Gastrocnemius medialis (tissue), 4 donors: ENCODE data around the gene TNPO2. TPM values are rescaled to one million over a fixed set of nuclear protein-coding genes. Genes with fewer than 3 reads are reported as not detected.
"Not testable (repeated sequence)": the region's sequence is repeated elsewhere in the genome, so short reads cannot be mapped to it uniquely, and the experiment has no call there.

Experiments
- ATAC-seq, 2 donors: fragments of 150-250 bp; one replicate each; pipeline ENCODE4 v1.9.1; 2016
- DNase-seq, 2 donors: peaks; one replicate each; pipeline ENCODE4 v3.0.0-alpha.2; 2019
- H3K27ac ChIP-seq, 4 donors: fragments of 200-600 bp; sonication (generic); 1 replicate in 1 of 4; 2 replicates in 3 of 4; pipeline ENCODE4 v1.5.1; 2016 to 2018; ENCODE audit warnings: mild to moderate bottlenecking in 2 of 4, moderate library complexity in 1 of 4
- H3K27me3 ChIP-seq, 3 donors: fragments of 200-600 bp; sonication (generic) in 2 of 3; 1 replicate in 1 of 3; 2 replicates in 2 of 3; pipeline versions ENCODE4 v1.5.1 to v1.6.0; 2016 to 2019; ENCODE audit warnings: mild to moderate bottlenecking in 1 of 3, moderate library complexity in 1 of 3
- H3K36me3 ChIP-seq, 2 donors: fragments of 200-600 bp; sonication (generic) in 1 of 2; one replicate each; pipeline ENCODE4 v1.5.1; 2017 to 2018
- H3K4me1 ChIP-seq, 2 donors: fragments of 200-600 bp; sonication (generic) in 1 of 2; one replicate each; pipeline ENCODE4 v1.5.1; 2016 to 2017; ENCODE audit warnings: mild to moderate bottlenecking in 2 of 2
- H3K4me3 ChIP-seq, 4 donors: fragments of 200-600 bp; sonication (generic) in 3 of 4; 1 replicate in 1 of 4; 2 replicates in 3 of 4; pipeline ENCODE4 v1.5.1; 2016 to 2019; ENCODE audit warnings: mild to moderate bottlenecking in 2 of 4
- H3K9me3 ChIP-seq, 3 donors: fragments of 200-600 bp; sonication (generic) in 2 of 3; 1 replicate in 1 of 3; 2 replicates in 2 of 3; pipeline ENCODE4 v1.5.1; 2016 to 2019
- POLR2A ChIP-seq, 2 donors: fragments of 450-650 bp; IDR thresholded peaks; one replicate each; pipeline ENCODE4 v1.6.1; 2017; ENCODE audit warnings: antibody characterized with exemption in 2 of 2, mild to moderate bottlenecking in 2 of 2, moderate library complexity in 2 of 2
- in situ Hi-C, 4 donors: fragments of 200-750 bp; cut with MboI; loops; one replicate each; pipeline versions ENCODE4 v1.15.0 to v1.8.0; 2017; ENCODE audit warnings: low sequenced_read_pairs in 4 of 4
- intact Hi-C: fragments of 100-400 bp; cut with DNase I; formaldehyde crosslinking; loops from one replicate; pipeline ENCODE4 v1.15.1; 2023; ENCODE audit warnings: low total_unique reads
- total RNA-seq, 4 donors: library from RNA; depleted of rRNA; stranded (reverse); fragments of >200 nt; gene quantifications; one replicate each; pipeline versions ENCODE4 v1.1.0 to v1.2.3, GENCODE V29; 2016
- TF ChIP-seq, protein P1 (sequence below), 5 experiments: fragments of 450-650 bp in 3 of 5; fragments of 200-600 bp in 2 of 5; sonication (generic) in 2 of 5; IDR thresholded peaks in 4 of 5; conservative IDR thresholded peaks in 1 of 5; 1 replicate in 4 of 5; 2 replicates in 1 of 5; pipeline ENCODE4 v1.5.1; 2016 to 2019; ENCODE audit warnings: antibody characterized with exemption in 5 of 5, mild to moderate bottlenecking in 3 of 5, moderate library complexity in 3 of 5

TNPO2 gene
- total RNA-seq, 4 donors from 2014 or later, result 32.1 to 49.9 (median 42.0) TPM

DNA sequence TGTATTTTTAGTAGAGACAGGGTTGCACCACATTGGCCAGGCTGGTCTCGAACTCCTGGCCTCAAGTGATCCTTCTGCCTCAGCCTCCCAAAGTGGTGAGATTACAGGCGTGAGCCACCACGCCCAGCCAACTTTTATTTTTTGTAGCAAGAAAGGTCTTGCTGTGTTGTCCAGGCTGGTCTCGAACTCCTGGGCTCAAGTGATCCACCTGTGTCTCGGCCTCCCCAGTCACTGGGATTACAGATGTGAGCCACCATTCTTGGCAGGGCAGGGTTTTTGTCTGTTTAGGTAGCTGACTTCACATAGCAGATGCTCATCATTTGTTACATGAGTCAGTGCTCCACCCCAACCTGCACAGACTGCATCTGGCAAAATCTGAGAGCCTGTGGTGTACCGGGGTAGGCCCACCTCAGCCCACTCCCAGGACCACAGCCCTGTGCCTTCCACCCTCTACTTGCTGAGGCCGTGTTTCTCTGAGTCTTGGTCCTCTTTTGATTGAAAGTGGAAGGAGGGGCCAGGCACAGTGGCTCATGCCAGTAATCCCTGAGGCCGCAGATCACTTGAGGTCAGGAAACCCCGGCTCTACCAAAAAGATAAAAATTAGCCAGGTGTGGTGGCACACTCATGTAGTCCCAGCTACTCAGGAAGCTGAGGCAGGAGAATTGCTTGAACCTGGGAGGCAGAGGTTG is 4.2 kb upstream of the TNPO2 start:
- no peak for DNase-seq
- H3K4me1 ChIP-seq, result peaks cover 22 to 25% of the 10 kb centered on the region in 2 donors
- TF ChIP-seq POLR2A (IDR thresholded peaks at IDR 0.05), result no peak
- TF ChIP-seq, protein P1, sequence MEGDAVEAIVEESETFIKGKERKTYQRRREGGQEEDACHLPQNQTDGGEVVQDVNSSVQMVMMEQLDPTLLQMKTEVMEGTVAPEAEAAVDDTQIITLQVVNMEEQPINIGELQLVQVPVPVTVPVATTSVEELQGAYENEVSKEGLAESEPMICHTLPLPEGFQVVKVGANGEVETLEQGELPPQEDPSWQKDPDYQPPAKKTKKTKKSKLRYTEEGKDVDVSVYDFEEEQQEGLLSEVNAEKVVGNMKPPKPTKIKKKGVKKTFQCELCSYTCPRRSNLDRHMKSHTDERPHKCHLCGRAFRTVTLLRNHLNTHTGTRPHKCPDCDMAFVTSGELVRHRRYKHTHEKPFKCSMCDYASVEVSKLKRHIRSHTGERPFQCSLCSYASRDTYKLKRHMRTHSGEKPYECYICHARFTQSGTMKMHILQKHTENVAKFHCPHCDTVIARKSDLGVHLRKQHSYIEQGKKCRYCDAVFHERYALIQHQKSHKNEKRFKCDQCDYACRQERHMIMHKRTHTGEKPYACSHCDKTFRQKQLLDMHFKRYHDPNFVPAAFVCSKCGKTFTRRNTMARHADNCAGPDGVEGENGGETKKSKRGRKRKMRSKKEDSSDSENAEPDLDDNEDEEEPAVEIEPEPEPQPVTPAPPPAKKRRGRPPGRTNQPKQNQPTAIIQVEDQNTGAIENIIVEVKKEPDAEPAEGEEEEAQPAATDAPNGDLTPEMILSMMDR (IDR thresholded peaks at IDR 0.05 in 4 of 5, conservative IDR thresholded peaks at IDR 0.05 in 1 of 5), result no peak
- ATAC-seq, result no peak
- no peaks in the 10 kb centered on the region for H3K27me3 ChIP-seq
- H3K9me3 ChIP-seq, result no peaks in the 10 kb centered on the region
- H3K36me3 ChIP-seq, result peaks cover 0 to 38% of the 10 kb centered on the region in 2 donors
- H3K27ac ChIP-seq, result no peak overlapping the region
- in situ Hi-C loops, result no loop called here
- no peak overlapping the region for H3K4me3 ChIP-seq
- intact Hi-C loops, result no loop called here

DNA sequence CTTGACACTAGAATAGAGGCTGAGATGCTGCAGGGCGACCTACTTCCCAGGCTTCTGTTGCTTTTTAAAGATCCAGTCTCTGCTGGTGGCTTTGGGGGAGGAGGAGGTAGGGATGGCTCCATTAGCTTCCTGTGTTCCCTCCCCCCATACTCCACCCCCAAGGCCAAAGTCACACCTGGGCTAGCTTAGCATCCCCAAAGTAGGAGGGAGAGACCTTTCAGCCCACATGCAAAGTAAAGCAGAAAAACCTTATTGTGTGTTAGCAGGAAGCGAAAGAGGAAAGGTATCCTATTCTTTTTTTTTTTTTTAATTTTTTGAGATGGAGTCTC is 3.2 kb upstream of the TNPO2 start:
- no peaks in the 10 kb centered on the region for H3K27me3 ChIP-seq
- H3K36me3 ChIP-seq, result peaks cover 0 to 38% of the 10 kb centered on the region in 2 donors
- no peaks in the 10 kb centered on the region for H3K9me3 ChIP-seq
- peaks cover 16 to 19% of the 10 kb centered on the region in 2 donors for H3K4me1 ChIP-seq
- TF ChIP-seq, protein P1 (IDR thresholded peaks at IDR 0.05 in 4 of 5, conservative IDR thresholded peaks at IDR 0.05 in 1 of 5), result no peak
- no peak for TF ChIP-seq POLR2A (IDR thresholded peaks at IDR 0.05)
- ATAC-seq (no peak), DNase-seq (no peak)
- intact Hi-C loops (no loop called here), in situ Hi-C loops (no loop called here)
- H3K4me3 ChIP-seq, result no peak overlapping the region
- no peak overlapping the region for H3K27ac ChIP-seq

DNA sequence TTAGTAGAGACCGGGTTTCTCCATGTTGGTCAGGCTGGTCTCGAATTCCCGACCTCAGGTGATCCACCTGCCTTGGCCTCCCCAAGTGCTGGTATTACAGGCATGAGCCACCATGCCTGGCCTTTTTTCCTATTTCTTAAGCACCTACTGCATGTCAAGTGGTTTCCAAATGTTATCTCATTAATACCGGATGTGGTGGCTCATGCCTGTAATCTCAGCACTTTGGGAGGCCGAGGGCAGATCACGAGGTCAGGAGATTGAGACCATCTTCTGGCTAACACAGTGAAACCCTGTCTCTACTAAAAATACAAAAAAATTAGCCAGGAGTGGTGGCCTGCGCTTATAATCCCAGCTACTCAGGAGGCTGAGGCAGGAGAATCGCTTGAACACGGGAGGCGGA is 1.9 kb upstream of the TNPO2 start:
- H3K27me3 ChIP-seq, H3K4me3 ChIP-seq, DNase-seq, in situ Hi-C loops, H3K27ac ChIP-seq, intact Hi-C loops, ATAC-seq, H3K9me3 ChIP-seq: not testable (repeated sequence)
- Histone ChIP-seq H3K4me1 (peaks cover 17 to 19% of the 10 kb centered on the region in 2 donors), H3K36me3 (peaks cover 0 to 27% of the 10 kb centered on the region in 2 donors)

DNA sequence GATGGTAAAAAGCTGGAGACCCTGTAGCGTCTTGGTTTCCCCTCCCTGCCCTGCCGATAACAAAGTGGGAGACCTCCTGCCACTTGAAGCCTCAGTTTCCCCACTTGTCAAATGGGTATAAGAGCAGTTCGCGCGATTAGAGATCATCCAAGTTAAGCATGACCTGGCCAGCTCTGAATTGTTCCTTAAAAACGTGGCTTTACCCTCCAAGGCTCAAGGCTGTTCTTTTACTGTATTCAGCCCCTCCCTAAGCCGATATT is 421 bp downstream of the TNPO2 start:
- peaks cover 26 to 29% of the 10 kb centered on the region in 2 donors for H3K4me1 ChIP-seq
- TF ChIP-seq, protein P1 (IDR thresholded peaks at IDR 0.05 in 4 of 5, conservative IDR thresholded peaks at IDR 0.05 in 1 of 5), result no peak
- no peak for TF ChIP-seq POLR2A (IDR thresholded peaks at IDR 0.05)
- ATAC-seq, result no peak
- peak overlapping the region; percentile 72 to 83 (median 76) for H3K4me3 ChIP-seq
- no peaks in the 10 kb centered on the region for H3K9me3 ChIP-seq
- H3K27me3 ChIP-seq, result no peaks in the 10 kb centered on the region
- DNase-seq, result no peak
- in situ Hi-C loops, result no loop called here
- intact Hi-C loops, result loop anchor here (5.0 kb wide), 3 partner anchors 41 to 209 kb away; partner anchors contain the start of genes DHPS, FARSA and JUNB
- peak overlapping the region; percentile 87 to 99 (median 94) for H3K27ac ChIP-seq
- peaks cover 0 to 12% of the 10 kb centered on the region in 2 donors for H3K36me3 ChIP-seq

DNA sequence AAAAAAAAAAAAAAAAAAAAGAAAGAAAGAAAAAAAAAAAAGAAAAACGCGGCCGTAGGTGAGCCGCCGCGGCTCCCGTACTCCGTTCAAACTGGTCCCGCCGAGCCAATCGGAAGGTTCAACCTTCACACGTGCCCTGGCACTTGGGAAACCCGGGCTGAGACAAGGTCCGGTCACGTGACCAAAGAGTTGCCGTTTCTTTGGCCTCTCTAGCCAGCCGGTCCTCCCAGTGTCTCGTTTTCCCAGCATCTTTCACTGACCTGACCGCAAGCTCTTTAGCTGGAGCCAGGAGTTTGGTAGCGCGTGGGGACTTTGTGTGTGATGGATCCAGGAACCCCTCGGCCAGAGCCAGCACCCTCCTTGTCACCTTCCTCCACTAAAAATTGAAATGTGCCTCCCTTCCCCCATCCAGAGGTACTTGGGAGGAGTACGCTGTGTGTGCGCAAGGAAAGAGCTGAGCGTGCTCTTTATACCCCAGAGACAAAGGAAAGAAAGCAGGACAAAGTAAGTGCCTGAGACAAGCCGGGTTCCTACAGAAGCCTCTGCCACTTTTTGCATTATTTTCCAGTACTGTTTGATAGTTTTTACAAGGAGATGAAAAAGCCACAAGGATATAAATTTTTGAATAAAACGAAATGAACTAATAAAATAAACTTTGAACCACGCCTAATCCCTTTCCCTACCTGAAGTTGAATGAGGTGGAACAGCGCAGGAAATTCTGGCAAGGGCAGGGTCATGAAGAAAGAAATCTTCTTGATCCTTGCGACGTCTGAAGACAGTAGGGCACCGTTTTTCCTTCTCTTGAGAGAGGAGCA is 959 bp downstream of the TNPO2 start:
- Histone ChIP-seq H3K36me3 (peaks cover 0 to 13% of the 10 kb centered on the region in 2 donors), H3K27ac (peak overlapping the region; percentile 87 to 99 (median 94)), H3K9me3 (no peaks in the 10 kb centered on the region), H3K4me1 (peaks cover 26 to 29% of the 10 kb centered on the region in 2 donors), H3K27me3 (no peaks in the 10 kb centered on the region), H3K4me3 (peak overlapping the region; percentile 72 to 83 (median 76))
- TF ChIP-seq, protein P1 (IDR thresholded peaks at IDR 0.05 in 4 of 5, conservative IDR thresholded peaks at IDR 0.05 in 1 of 5), result peak in 1 of 5 experiments; percentile 42
- peak; percentile 30 to 35 for TF ChIP-seq POLR2A (IDR thresholded peaks at IDR 0.05)
- peak; percentile 96 for ATAC-seq
- peak; percentile 98 to 99 for DNase-seq
- in situ Hi-C loops, result no loop called here
- intact Hi-C loops, result loop anchor here (1.0 to 5.0 kb wide), 4 partner anchors 12 to 210 kb away; partner anchors contain the start of genes DHPS, FARSA, JUNB and TRIR
